Epithelial cell of prostate (primary cell): Measurements from ENCODE around the gene ZMYM4.
"Not testable (repeated sequence)": the region's sequence is repeated elsewhere in the genome, so short reads cannot be mapped to it uniquely, and the experiment has no call there.

Source experiments
- DNase-seq: peaks from one replicate; pipeline ENCODE4 v3.0.0-alpha.2; 2011; ENCODE audit warnings: low read depth, low spot score
- H3K27ac ChIP-seq: fragments of 450-650 bp; 2 replicates; pipeline ENCODE4 v1.5.1; 2017; ENCODE audit warnings: mild to moderate bottlenecking

The ZMYM4 gene

GRCh38 chr1:35268282-35269200 lies at the start of gene ZMYM4:
TSS of gene ZMYM4 (plus strand) at chr1:35268709. CDS start at chr1:35269047, 338 bp downstream.
- H3K27ac ChIP-seq: peak within 1 kb of the TSS; percentile 69
- peak; percentile 91 for DNase-seq

DNA sequence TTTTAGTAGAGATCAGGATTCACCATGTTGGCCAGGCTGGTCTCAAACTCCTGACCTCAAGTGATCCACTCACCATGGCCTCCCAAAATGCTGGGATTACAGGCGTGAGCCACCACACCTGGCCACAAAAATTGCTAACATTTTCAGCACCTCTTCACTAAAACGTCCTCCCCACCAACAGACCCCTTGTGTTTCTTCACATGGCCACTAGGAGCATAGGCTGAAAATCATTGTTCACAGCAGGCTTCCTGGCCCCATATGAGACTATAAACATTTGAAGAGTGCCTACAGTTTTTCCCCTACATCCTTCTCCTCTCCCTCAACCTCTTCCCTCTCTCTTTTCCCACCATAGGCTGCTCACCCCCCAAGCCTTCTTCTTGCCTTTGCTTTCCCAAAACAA lies 47.5 kb upstream of the ZMYM4 start:
- DNase-seq: no peak
- no peak overlapping the region for H3K27ac ChIP-seq

- H3K27ac ChIP-seq: no peak overlapping the region
- no peak for DNase-seq
Observed at GRCh38 chr1:35222322-35223083, 46.0 kb upstream of the ZMYM4 start.

DNA sequence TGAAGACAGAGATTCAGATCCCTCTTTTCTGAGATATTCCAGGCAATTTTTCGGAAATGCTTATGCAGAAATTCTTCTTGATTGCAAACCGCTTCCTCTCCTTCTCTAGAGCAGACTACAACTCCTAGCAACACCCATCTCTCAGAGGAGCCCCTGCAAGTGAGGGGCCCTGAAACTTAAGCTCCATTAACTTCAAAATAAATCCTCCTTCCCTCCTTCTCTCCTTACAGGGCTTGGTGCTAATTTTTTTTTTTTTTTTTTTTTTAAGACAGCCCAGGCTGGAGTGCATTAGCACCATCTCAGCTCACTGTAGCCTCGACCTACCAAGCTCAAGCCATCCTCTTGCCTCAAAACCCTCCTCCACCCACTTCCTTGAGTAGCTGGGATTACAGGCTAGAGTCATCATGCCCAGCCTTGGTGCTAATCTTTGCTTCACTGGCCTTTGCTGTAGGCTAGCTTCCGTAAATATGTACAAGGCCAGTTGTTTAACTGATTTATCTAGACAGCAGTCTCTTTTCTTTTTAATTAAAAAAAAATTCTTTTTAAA lies 45.4 kb upstream of the ZMYM4 start:
- no peak overlapping the region for H3K27ac ChIP-seq
- DNase-seq: no peak

DNA sequence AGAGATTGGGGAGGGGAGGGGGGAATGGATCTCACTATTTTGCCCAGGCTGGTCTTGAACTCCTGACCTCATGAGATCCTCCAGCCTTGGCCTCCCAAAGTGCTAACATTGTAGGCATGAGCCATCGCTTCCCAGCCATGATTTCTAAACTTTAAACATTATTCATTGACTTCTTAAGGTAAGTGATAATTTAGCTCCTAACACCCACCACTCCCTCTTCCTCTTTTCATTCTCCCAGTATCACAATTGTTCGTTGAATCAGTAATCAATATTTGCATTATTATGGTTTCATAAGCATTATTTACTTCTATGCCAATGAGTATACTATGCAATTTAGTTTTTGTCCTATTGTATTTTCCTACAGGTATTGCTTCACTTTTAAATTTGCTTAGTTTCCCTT lies 42.0 kb upstream of the ZMYM4 start:
- no peak for DNase-seq

DNA sequence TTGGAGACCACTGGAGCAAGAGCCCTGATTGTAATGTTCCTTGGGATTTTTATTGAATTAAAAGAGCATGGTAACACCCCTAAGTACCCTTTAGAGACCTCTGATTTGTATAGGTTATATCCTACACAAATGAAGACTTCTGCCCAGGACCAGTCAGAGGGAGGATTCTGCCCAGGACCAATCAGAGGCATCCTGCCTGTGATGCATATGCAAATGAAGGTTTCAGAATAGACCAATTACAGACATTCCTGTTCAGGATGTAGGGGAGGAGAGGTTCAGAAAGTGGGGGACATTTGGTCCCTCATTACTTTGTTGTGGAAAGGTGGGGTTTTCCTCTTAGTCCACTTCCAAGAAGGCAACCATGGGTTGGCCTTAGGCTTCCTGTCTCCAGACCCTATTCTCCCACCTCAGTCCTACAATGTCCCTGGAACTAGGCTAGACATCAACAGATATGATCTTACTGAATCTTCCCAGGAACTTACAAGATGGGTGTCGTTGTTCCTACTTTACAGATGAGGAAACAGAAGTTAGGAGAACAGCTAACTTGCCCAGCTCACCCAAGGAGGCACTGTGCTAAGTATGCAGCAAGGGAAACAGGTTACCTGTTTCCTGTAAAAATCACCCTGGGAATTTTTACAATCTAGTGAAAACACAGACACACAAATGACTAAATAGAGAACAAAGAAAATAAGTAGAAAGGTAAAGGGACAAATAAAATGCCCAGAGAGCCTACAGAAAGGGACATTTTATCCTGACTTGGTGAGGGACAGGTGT lies 38.7 kb upstream of the ZMYM4 start:
- DNase-seq: no peak
- no peak overlapping the region for H3K27ac ChIP-seq

More for the DNA sequence above, 42.0 kb upstream of the ZMYM4 start:
- no peak overlapping the region for H3K27ac ChIP-seq

- DNase-seq: no peak
- H3K27ac ChIP-seq: no peak overlapping the region
Observed at GRCh38 chr1:35231287-35231686, 37.2 kb upstream of the ZMYM4 start.

DNA sequence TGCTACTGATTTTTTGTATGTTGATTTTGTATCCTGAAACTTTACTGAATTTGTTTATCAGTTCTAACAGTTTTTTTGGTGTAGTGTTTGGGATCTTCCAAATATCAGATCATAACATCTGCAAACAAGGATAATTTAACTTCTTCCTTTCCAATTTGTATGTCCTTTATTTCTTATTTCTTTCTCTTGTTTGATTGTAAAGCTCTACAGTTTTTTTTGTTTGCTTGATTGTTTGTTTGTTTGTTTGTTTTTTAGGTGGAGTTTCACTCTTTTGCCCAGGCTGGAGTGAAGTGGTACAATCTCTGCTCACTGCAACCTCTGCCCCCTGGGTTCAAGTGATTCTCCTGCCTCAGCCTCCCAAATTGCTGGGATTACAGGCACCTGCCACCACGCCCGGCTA lies 31.7 kb upstream of the ZMYM4 start:
- H3K27ac ChIP-seq, DNase-seq: not testable (repeated sequence)

GRCh38 chr1:35243691-35244090 lies 24.8 kb upstream of the ZMYM4 start:
- H3K27ac ChIP-seq: no peak overlapping the region
- no peak for DNase-seq

DNA sequence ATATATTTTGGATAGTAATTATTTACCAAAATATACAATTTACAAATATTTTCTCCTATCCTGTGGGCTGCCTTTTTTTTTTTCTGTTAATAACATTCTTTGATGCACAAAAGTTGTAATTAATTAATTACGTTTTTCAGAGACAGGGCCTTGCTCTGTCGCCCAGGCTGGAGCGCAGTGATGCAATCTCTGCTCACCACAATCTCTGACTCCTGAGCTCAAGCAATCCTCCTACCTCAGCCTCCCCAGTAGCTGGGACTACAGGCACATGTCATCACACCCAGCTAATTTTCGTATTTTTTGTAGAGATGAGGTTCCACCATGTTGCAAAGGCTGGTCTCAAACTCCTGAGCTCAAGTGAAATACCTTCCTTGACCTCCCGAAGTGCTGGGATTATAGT lies 21.3 kb upstream of the ZMYM4 start:
- no peak for DNase-seq
- no peak overlapping the region for H3K27ac ChIP-seq

GRCh38 chr1:35253941-35254340 lies 14.6 kb upstream of the ZMYM4 start:
- DNase-seq: no peak
- H3K27ac ChIP-seq: no peak overlapping the region

- no peak for DNase-seq
- H3K27ac ChIP-seq: no peak overlapping the region
Observed at GRCh38 chr1:35255276-35255675, 13.2 kb upstream of the ZMYM4 start.

GRCh38 chr1:35259561-35259960 lies 8.9 kb upstream of the ZMYM4 start:
- DNase-seq: no peak
- no peak overlapping the region for H3K27ac ChIP-seq

- H3K27ac ChIP-seq: no peak overlapping the region
- DNase-seq: peak; percentile 12
Observed at GRCh38 chr1:35261412-35262120, 6.9 kb upstream of the ZMYM4 start.

DNA sequence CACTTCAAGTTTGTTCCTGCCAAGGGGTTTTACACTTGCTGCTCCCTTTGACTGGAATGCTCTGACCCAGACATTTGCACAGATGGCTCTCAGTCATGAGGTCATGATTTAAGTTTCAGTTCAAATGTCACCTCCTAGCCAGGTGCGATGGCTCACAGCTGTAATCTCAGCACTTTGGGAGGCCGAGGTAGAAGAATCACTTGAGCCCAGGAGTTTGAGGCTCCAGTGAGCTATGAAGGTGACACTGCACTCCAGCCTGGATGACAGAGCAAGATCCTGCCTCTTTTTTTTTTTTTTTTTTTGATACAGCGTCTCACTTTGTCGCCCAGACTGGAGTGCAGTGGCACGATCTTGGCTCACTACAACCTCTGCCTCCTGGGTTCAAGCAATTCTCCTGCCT lies 4.5 kb upstream of the ZMYM4 start:
- H3K27ac ChIP-seq: no peak overlapping the region
- no peak for DNase-seq

- H3K27ac ChIP-seq: peak overlapping the region; percentile 13
- DNase-seq: no peak
Observed at GRCh38 chr1:35264871-35265270, 3.6 kb upstream of the ZMYM4 start.

DNA sequence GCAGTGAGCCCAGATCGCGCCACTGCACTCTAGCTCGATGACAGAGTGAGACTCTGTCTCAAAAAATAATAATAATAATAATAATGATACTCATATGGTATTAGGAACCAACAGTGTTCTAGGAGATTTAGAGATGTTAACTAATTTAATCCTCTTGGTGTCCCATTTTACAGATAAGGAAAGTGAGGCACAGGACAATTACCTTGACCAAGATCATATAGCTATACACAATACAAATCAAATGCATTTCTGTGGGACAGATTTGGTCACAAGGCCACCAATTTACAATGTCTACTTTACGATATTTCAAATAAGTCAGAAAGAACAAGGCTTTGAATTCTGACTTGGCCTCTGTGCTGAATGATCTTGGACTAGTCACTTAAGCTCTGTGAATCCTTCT lies 2.2 kb upstream of the ZMYM4 start:
- no peak for DNase-seq
- H3K27ac ChIP-seq: no peak overlapping the region

GRCh38 chr1:35269201-35269988 lies 886 bp downstream of the ZMYM4 start:
- H3K27ac ChIP-seq: peak overlapping the region; percentile 69
- DNase-seq: no peak

GRCh38 chr1:35269989-35270289 lies 1.4 kb downstream of the ZMYM4 start:
- H3K27ac ChIP-seq: peak overlapping the region; percentile 69
- DNase-seq: no peak
